Placental pericyte (primary cell): ENCODE results near the gene COMP. TPM values are rescaled to one million over a fixed set of nuclear protein-coding genes. Genes with fewer than 3 reads are reported as not detected.

Experiments used
- total RNA-seq: library from RNA; depleted of rRNA; stranded (reverse); fragments of >200 nt; gene quantifications from 2 replicates; pipeline ENCODE4 v1.2.3, GENCODE V29; 2012

Gene COMP
- not detected in 2 replicates for total RNA-seq

DNA sequence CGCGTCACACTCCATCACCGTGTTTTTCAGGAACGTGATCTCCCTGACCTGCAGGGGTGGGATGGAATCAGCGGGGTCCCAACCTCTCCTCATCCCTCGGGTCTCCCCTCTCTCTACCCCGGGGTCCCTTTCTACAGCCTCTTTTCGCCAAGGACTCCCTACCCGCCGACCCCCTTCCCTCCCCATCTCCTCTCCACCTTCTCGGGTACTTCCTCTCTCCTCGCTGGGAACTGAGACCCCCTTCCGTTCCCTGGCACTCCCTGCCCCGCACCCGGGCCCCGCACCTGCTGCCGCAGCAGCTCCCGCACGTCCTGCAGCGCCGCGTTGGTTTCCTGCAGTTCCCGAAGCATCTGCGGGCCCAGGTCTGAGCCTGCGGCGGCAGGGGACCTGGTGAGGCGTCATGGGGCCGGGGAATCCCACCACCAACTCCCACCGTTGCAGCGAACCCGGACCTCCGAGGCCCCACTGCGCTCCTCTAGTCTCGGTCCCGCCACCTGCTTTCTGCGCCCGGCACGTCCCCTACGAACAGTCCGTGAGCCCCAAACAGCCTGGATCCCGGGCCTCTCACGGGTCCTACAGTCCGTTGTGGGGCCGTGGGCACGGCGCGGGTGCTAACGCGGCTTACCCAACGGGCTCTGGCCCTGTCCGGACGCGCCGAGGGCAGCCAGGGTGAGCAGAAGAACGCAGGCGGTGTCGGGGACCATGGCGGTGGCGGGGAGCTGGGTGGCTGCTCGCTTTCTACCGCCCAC is at the start of gene COMP:
TSS of gene COMP (minus strand) at position 740 of the 749 bp plus-strand sequence. CDS start at position 704, 36 bp downstream.

DNA sequence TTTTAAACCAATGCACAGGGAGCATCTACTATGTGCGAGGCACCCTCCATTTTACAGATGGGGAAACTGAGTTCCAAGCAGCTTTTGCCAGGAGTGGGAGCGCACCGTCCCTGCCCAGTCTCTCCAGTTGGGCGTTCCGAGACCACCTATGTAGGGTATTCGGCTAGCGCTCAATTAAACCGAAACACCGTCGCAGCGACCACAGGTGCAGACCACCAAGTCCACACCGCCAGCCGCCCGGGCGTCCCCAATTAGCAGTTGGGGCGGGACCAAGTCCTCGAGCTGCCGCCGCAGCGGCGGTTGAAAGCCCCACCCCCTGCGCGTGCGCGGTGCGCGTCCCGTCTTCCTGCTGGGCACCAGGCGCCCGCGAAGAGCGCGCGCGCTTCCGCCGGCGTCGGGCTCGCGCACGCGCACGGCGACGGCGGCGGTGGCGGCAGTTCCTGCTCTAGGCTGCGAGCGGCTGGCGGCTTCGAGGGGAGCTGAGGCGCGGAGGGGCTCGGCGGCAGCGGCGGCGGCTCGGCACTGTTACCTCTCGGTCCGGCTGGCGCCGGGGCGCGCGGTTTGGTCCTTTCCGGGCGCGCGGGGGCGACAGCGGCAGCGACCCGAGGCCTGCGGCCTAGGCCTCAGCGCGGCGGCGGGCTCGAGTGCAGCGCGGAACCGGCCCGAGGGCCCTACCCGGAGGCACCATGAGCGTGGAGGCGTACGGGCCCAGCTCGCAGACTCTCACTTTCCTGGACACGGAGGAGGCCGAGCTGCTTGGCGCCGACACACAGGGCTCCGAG is 40.6 kb upstream of the COMP start, which contains the start of gene UPF1:
TSS of gene UPF1 (plus strand) at position 436 of the 782 bp plus-strand sequence. CDS start at position 687, 251 bp downstream.

Other genes starting within 250 kb of the COMP start
- gene FKBP8, start 247.7 kb downstream of the COMP start, total RNA-seq = 178 and 405 TPM in 2 replicates
- 124 and 142 TPM in 2 replicates for gene KXD1, start 233.4 kb downstream of the COMP start, total RNA-seq
- gene UBA52, start 219.4 kb downstream of the COMP start, total RNA-seq = 743 and 1,675 TPM in 2 replicates
- 27.4 and 51.0 TPM in 2 replicates for gene REX1BD, start 202.5 kb downstream of the COMP start, total RNA-seq
- gene CRLF1, start 184.5 kb downstream of the COMP start, total RNA-seq = under 0.01 and 2.6 TPM in 2 replicates
- gene TMEM59L, start 178.4 kb downstream of the COMP start, total RNA-seq = 0.14 and 0.88 TPM in 2 replicates
- 6.6 and 7.4 TPM in 2 replicates for gene KLHL26, start 154.3 kb downstream of the COMP start, total RNA-seq
- 3.0 and 3.5 TPM in 2 replicates for gene CRTC1, start 107.6 kb downstream of the COMP start, total RNA-seq
- 60.4 and 76.5 TPM in 2 replicates for gene UPF1, start 40.7 kb upstream of the COMP start, total RNA-seq
- 0.29 and 0.66 TPM in 2 replicates for gene CERS1, start 104.9 kb upstream of the COMP start, total RNA-seq
- gene COPE, start 128.1 kb upstream of the COMP start, total RNA-seq = 250 and 353 TPM in 2 replicates
- gene DDX49, start 128.4 kb upstream of the COMP start, total RNA-seq = 84.6 and 95.4 TPM in 2 replicates
- gene HOMER3, start 149.9 kb upstream of the COMP start, total RNA-seq = 42.0 and 88.6 TPM in 2 replicates
- 22.8 and 57.6 TPM in 2 replicates for gene SUGP2, start 242.2 kb upstream of the COMP start, total RNA-seq
- gene ARMC6, start 242.3 kb upstream of the COMP start, total RNA-seq = 38.1 and 66.6 TPM in 2 replicates